B cell (primary cell): ENCODE data around the gene TGFBRAP1.

Experiments
- CTCF ChIP-seq: fragments of 200-600 bp; IDR thresholded peaks from one replicate; pipeline ENCODE4 v1.8.0; 2022; ENCODE audit warnings: antibody characterized with exemption, mild to moderate bottlenecking
- EZH2 ChIP-seq: IDR thresholded peaks from 2 replicates; pipeline ENCODE4 v1.6.1; 2012; ENCODE audit warnings: borderline replicate concordance, low read depth, mild to moderate bottlenecking, moderate library complexity, low read length; ENCODE audit not compliant: insufficient read depth, poor library complexity, severe bottlenecking

GRCh38 chr2:105357122-105357521, 27.6 kb upstream of the TGFBRAP1 start:
- TF ChIP-seq CTCF, result no peak
- no peak for TF ChIP-seq EZH2
